HFFc6 (cell line): ENCODE data around the gene SNAP23. TPM values are rescaled to one million over a fixed set of nuclear protein-coding genes. Genes with fewer than 3 reads are reported as not detected.

Experiments used
- DNase-seq: peaks from one replicate; pipeline ENCODE4 v3.0.0-alpha.2; 2018
- H3K27ac Mint-ChIP-seq: 2 replicates; pipeline ENCODE4 v1.8.0; 2020; ENCODE audit warnings: mild to moderate bottlenecking, mixed read lengths
- H3K27me3 Mint-ChIP-seq: 2 replicates; pipeline ENCODE4 v1.8.0; 2021; ENCODE audit warnings: mild to moderate bottlenecking, moderate library complexity, mixed read lengths; ENCODE audit not compliant: insufficient read depth
- H3K36me3 Mint-ChIP-seq: 2 replicates; pipeline ENCODE4 v1.8.0; 2021; ENCODE audit warnings: low read depth, mixed read lengths
- H3K4me1 Mint-ChIP-seq: 2 replicates; pipeline ENCODE4 v1.8.0; 2020; ENCODE audit warnings: low read depth, mixed read lengths
- H3K4me3 Mint-ChIP-seq: 2 replicates; pipeline ENCODE4 v1.8.0; 2020; ENCODE audit warnings: mild to moderate bottlenecking, moderate library complexity, mixed read lengths
- H3K9me3 Mint-ChIP-seq: 2 replicates; pipeline ENCODE4 v1.8.0; 2020; ENCODE audit warnings: mild to moderate bottlenecking, mixed read lengths
- long read RNA-seq: library from polyadenylated mRNA; unstranded; transcript quantifications from one replicate; pipeline ENCODE4 v2.0.0, GENCODE V29; 2019
- total RNA-seq, 6 experiments: library from RNA; stranded (reverse); fragmentation: NEBNext Ultra II Directional; extraction: Animal tissue kit (Norgen Biotek cat#: 25700); gene quantifications; 2 replicates in 1 of 6; 3 replicates in 5 of 6; pipeline ENCODE4 v1.2.3, GENCODE V29; 2021
- TF ChIP-seq, protein P1 (sequence below): fragments of 200-600 bp; sonication (generic); IDR thresholded peaks from 2 replicates; pipeline ENCODE4 v1.5.0; 2021; ENCODE audit warnings: antibody characterized with exemption, mild to moderate bottlenecking

Gene SNAP23
- total RNA-seq: 10 to 100 TPM; 48.1 to 65.7 (median 55.8) TPM
- long read RNA-seq, transcript SNAP23-202 (7 exons, 2,480 nt): minor isoform, 9 of 155 reads
- long read RNA-seq, transcript SNAP23-201 (8 exons, 2,687 nt): major isoform, 109 of 155 reads
- long read RNA-seq, partial matches to known transcripts: 7 of 155 reads
- long read RNA-seq, other reads (novel, unspliced or antisense): 30 of 155 reads

DNA sequence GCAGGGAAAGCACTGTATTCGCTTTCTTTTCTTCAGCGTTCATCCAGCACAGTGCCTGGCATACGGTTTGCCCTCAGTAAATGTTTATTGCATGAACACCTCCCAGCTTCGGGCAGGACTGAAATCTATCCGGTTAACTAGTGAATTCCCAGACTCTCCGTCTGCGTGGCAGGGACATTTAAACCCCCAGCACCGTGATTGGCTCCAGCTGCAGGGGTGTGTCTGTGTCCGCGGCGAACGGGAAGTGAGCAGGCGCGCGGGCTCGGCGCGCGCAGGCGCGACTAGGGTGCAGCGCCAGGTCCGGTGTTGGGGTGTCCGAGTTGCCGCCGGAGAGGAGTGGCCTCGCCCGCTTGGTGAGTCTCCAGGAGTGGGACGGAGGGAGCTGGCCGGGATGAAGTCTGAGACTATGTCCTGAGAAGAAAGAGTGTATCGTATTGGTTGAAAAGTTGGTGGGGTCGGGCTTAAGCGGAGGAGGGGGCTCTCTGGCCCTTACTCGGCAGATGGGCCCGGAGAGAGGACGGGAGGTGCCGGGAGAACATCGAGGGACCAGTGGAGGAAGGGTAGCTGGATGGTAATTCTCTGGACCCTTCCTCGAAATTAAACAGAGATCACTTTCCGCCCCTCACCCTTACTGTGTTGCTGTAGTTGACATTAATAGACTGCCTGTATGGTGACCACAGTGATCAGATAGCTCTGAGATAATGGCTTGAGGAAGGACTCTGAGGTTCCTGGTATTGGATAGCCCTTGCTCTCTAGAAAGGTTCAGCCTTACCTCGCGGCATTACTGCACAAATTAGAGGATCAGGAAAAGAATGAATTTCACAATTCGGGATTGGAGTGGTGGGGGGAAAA lies at the start of gene SNAP23:
Gene SNAP23, plus strand, starts transcription at position 274 of the 852 bp plus-strand sequence. CDS start 16,213 bp downstream, outside the sequence.
- peaks cover 70% of the 10 kb centered on the region for H3K4me1 Mint-ChIP-seq
- peak; percentile 96 for DNase-seq
- peaks cover 8% of the 10 kb centered on the region for H3K36me3 Mint-ChIP-seq
- TF ChIP-seq, protein P1, sequence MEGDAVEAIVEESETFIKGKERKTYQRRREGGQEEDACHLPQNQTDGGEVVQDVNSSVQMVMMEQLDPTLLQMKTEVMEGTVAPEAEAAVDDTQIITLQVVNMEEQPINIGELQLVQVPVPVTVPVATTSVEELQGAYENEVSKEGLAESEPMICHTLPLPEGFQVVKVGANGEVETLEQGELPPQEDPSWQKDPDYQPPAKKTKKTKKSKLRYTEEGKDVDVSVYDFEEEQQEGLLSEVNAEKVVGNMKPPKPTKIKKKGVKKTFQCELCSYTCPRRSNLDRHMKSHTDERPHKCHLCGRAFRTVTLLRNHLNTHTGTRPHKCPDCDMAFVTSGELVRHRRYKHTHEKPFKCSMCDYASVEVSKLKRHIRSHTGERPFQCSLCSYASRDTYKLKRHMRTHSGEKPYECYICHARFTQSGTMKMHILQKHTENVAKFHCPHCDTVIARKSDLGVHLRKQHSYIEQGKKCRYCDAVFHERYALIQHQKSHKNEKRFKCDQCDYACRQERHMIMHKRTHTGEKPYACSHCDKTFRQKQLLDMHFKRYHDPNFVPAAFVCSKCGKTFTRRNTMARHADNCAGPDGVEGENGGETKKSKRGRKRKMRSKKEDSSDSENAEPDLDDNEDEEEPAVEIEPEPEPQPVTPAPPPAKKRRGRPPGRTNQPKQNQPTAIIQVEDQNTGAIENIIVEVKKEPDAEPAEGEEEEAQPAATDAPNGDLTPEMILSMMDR: no peak
- H3K27ac Mint-ChIP-seq: peak within 1 kb of the TSS; percentile 94
- peak within 1 kb of the TSS; percentile 98 for H3K4me3 Mint-ChIP-seq
- no peaks in the 10 kb centered on the region for H3K9me3 Mint-ChIP-seq
- H3K27me3 Mint-ChIP-seq: peaks cover 5% of the 10 kb centered on the region; the same call in 1 of the 2 replicates

DNA sequence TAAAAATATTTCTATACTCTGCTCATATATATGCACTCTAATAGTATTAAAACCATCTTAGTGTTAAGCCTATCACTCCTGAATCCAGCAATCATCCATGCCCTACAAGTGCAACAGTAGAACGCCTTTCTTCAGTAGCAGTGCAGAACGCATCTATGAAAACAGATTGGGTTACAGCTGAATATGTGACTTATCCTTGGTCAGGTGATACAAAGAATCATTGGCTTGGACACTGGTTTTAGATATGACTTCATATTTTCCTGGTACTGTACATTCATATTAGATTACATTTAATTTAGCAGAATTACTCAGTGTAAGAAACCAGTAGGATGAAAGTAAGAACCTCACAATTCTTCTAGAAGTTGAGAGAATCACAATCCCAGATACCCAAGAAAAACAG lies 47.8 kb upstream of the SNAP23 start:
- DNase-seq: no peak
- H3K4me3 Mint-ChIP-seq: no peak overlapping the region
- H3K27me3 Mint-ChIP-seq: no peaks in the 10 kb centered on the region
- H3K9me3 Mint-ChIP-seq: no peaks in the 10 kb centered on the region
- TF ChIP-seq, protein P1: no peak
- H3K36me3 Mint-ChIP-seq: peaks cover 59% of the 10 kb centered on the region
- H3K4me1 Mint-ChIP-seq: peaks cover 20% of the 10 kb centered on the region
- no peak overlapping the region for H3K27ac Mint-ChIP-seq

DNA sequence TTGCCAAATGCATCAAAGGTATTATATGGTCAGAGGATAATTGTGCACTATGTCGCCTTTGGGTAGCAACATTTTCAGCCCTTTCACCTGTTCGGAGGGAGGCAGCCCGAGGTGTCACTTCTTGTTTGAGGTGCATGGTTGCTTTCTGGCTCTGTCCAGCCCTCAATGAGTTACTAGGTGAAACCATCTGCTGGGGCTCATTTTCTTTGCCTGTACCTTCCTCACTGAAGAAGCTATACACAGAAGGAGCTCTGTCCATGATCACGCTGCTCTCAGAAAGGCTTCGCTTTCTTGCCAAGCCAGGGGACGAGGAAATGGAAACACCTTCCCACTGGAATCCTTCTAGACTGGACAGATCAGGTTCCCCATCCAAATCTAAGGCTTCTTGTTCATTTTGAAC lies 47.2 kb upstream of the SNAP23 start:
- Mint-ChIP-seq H3K27me3 (no peaks in the 10 kb centered on the region), H3K36me3 (peaks cover 59% of the 10 kb centered on the region), H3K4me1 (peaks cover 20% of the 10 kb centered on the region), H3K9me3 (no peaks in the 10 kb centered on the region), H3K4me3 (no peak overlapping the region), H3K27ac (no peak overlapping the region)
- no peak for DNase-seq
- TF ChIP-seq, protein P1: no peak

DNA sequence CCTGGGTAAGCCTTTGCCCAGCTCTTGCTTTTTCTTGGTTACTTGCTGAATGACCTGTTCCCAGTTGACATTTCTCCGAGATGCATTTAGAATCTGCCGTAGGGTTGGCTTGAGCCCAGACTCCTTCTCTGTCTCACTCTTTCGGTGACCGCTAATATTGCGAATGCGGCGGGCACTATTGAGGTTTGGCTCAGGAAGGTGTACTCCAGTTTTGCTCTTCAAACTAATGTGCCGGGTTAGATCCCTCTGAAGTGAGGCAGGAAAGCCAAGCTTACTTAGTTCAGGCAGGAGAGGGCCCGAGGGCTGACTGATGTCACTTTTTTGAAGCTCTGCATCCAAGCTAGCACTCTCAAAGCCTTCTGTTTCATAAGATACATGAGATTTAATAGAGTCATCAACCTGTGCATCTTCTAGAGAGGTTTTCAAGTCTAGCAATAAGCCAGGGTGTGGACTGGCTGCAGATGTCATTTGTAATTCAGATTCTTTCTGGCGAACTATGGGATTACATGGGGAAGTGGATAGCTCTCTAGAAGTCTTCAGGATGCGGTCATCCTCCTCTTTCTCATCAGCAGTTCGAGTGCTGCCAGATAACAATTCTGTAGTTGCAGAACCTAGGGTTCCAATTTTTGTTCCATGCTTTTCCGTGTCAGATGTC lies 45.5 kb upstream of the SNAP23 start:
- no peak overlapping the region for H3K4me3 Mint-ChIP-seq
- H3K9me3 Mint-ChIP-seq: no peaks in the 10 kb centered on the region
- H3K4me1 Mint-ChIP-seq: peaks cover 10% of the 10 kb centered on the region
- H3K27me3 Mint-ChIP-seq: no peaks in the 10 kb centered on the region
- H3K27ac Mint-ChIP-seq: no peak overlapping the region
- DNase-seq: no peak
- TF ChIP-seq, protein P1: no peak
- peaks cover 52% of the 10 kb centered on the region for H3K36me3 Mint-ChIP-seq

DNA sequence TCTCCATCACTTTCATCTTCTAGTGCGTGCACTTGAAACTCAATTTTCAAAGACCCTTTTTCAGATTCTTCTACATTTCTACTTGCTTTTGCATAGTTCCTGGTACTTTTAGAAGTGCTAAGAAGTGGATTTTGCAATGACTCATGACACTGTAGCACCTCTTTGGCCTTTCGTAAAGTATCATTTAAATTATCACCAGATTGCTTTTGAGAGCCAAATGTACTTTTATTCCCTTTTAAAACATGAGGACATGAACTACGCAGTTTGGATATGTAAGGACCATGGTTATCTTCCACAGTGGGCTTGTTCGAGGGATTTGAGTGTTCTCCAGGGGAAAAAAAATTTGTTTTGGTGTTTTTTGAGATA lies 45.0 kb upstream of the SNAP23 start:
- Mint-ChIP-seq H3K36me3 (peaks cover 48% of the 10 kb centered on the region), H3K4me1 (peaks cover 5% of the 10 kb centered on the region), H3K27ac (no peak overlapping the region), H3K27me3 (no peaks in the 10 kb centered on the region), H3K9me3 (no peaks in the 10 kb centered on the region), H3K4me3 (no peak overlapping the region)
- TF ChIP-seq, protein P1: no peak
- no peak for DNase-seq
